CMK (cell line): ENCODE measurements around the gene KRT83.

Experiments used
- DNase-seq: peaks from one replicate; pipeline ENCODE4 v3.0.0-alpha.2; 2010; ENCODE audit warnings: low read depth

Gene KRT83

GRCh38 chr12:52320784-52321400 is at the start of gene KRT83:
TSS of gene KRT83 (minus strand) at chr12:52321398. CDS start at chr12:52321335, 63 bp downstream.
- DNase-seq, result no peak

GRCh38 chr12:52369809-52370208 is 48.6 kb upstream of the KRT83 start:
- no peak for DNase-seq

GRCh38 chr12:52369211-52369610 is 48.0 kb upstream of the KRT83 start:
- DNase-seq, result no peak

- DNase-seq, result no peak
These were observed 47.3 kb upstream of the KRT83 start for GRCh38 chr12:52368508-52368907.

GRCh38 chr12:52367876-52368275 is 46.7 kb upstream of the KRT83 start:
- no peak for DNase-seq

- no peak for DNase-seq
These were observed 45.7 kb upstream of the KRT83 start, which contains the start of gene KRT85 for GRCh38 chr12:52366738-52367485. TSS of gene KRT85 (minus strand) at chr12:52367481. CDS start at chr12:52367405, 76 bp downstream.

- DNase-seq, result no peak
These were observed 43.8 kb upstream of the KRT83 start for GRCh38 chr12:52364901-52365489.

GRCh38 chr12:52364061-52364460 is 42.9 kb upstream of the KRT83 start:
- no peak for DNase-seq

- no peak for DNase-seq
These were observed 42.0 kb upstream of the KRT83 start for GRCh38 chr12:52363111-52363679.

- no peak for DNase-seq
These were observed 41.0 kb upstream of the KRT83 start for GRCh38 chr12:52362118-52362726.

- DNase-seq, result no peak
These were observed 40.4 kb upstream of the KRT83 start for GRCh38 chr12:52361553-52361952.

- DNase-seq, result no peak
These were observed 39.6 kb upstream of the KRT83 start for GRCh38 chr12:52360663-52361271.

GRCh38 chr12:52360106-52360662 is 39.0 kb upstream of the KRT83 start:
- no peak for DNase-seq

GRCh38 chr12:52359621-52360061 is 38.4 kb upstream of the KRT83 start:
- no peak for DNase-seq

- DNase-seq, result no peak
These were observed 37.6 kb upstream of the KRT83 start for GRCh38 chr12:52358575-52359350.

- DNase-seq, result no peak
These were observed 35.8 kb upstream of the KRT83 start for GRCh38 chr12:52356762-52357580.

GRCh38 chr12:52356031-52356761 is 35.0 kb upstream of the KRT83 start:
- DNase-seq, result no peak

- DNase-seq, result no peak
These were observed 34.0 kb upstream of the KRT83 start for GRCh38 chr12:52355176-52355575.

GRCh38 chr12:52354200-52354599 is 33.0 kb upstream of the KRT83 start:
- DNase-seq, result no peak
